Karpas-422 (cell line): Measurements from ENCODE around the gene DNAJB6. TPM values are rescaled to one million over a fixed set of nuclear protein-coding genes. Genes with fewer than 3 reads are reported as not detected.
"Not testable (repeated sequence)": the region's sequence is repeated elsewhere in the genome, so short reads cannot be mapped to it uniquely, and the experiment has no call there.

Experiments
- DNase-seq: peaks from one replicate; pipeline ENCODE4 v3.0.0-alpha.2; 2015
- H2AFZ ChIP-seq: fragments of 200-600 bp; sonication (generic); 2 replicates; pipeline ENCODE4 v1.6.1; 2014; ENCODE audit warnings: antibody characterized with exemption, low read length, mixed read lengths
- H3K27ac ChIP-seq: fragments of 200-600 bp; sonication (generic); 2 replicates; pipeline ENCODE4 v1.5.1; 2014; ENCODE audit warnings: mild to moderate bottlenecking, low read length, moderate library complexity
- H3K27me3 ChIP-seq: fragments of 200-600 bp; sonication (generic); 2 replicates; pipeline ENCODE4 v1.6.1; 2014; ENCODE audit warnings: low read length, mixed read lengths
- H3K36me3 ChIP-seq: fragments of 200-600 bp; sonication (generic); 2 replicates; pipeline ENCODE4 v1.6.1; 2014; ENCODE audit warnings: low read length, mixed read lengths; ENCODE audit not compliant: insufficient read depth
- H3K4me1 ChIP-seq: fragments of 200-600 bp; sonication (generic); 2 replicates; pipeline ENCODE4 v1.6.1; 2014; ENCODE audit warnings: mild to moderate bottlenecking, low read length, mixed read lengths
- H3K4me2 ChIP-seq: fragments of 200-600 bp; sonication (generic); 2 replicates; pipeline ENCODE4 v1.6.1; 2014; ENCODE audit warnings: low read length, low read depth, mild to moderate bottlenecking; ENCODE audit not compliant: poor library complexity, severe bottlenecking
- H3K4me3 ChIP-seq: fragments of 200-600 bp; sonication (generic); 2 replicates; pipeline ENCODE4 v1.5.1; 2014; ENCODE audit warnings: mild to moderate bottlenecking, antibody characterized with exemption, low read length, mixed read lengths
- H3K79me2 ChIP-seq: fragments of 200-600 bp; sonication (generic); 2 replicates; pipeline ENCODE4 v1.6.1; 2014; ENCODE audit warnings: mild to moderate bottlenecking, low read length, mixed read lengths
- H3K9ac ChIP-seq: fragments of 200-600 bp; sonication (generic); 2 replicates; pipeline ENCODE4 v1.6.0; 2014; ENCODE audit warnings: low read length
- H3K9me2 ChIP-seq: fragments of 200-600 bp; sonication (generic), shearing (Covaris generic); replicated peaks from 2 replicates; pipeline ENCODE4 v1.6.0; 2014; ENCODE audit warnings: mild to moderate bottlenecking, low read length, moderate library complexity; ENCODE audit not compliant: insufficient read depth
- H3K9me3 ChIP-seq: fragments of 300-700, 200-600 bp; sonication (generic); 2 replicates; pipeline ENCODE4 v1.6.1; 2014; ENCODE audit warnings: low read length, mixed read lengths
- H4K20me1 ChIP-seq: fragments of 200-600 bp; sonication (generic); 2 replicates; pipeline ENCODE4 v1.6.1; 2014; ENCODE audit warnings: mild to moderate bottlenecking, antibody characterized with exemption, low read length, low read depth; ENCODE audit not compliant: insufficient read depth
- total RNA-seq: library from RNA; depleted of rRNA; stranded (reverse); fragments of >200 nt; shearing (Covaris generic); gene quantifications from 2 replicates; pipeline ENCODE4 v1.2.3, GENCODE V29; 2014; ENCODE audit warnings: low replicate concordance

The DNAJB6 gene
- total RNA-seq, 1 experiment from 2014 or later, result 54.5 TPM

GRCh38 chr7:157310676-157311185 lies 26.1 kb upstream of the DNAJB6 start:
- no peak overlapping the region for H2AFZ ChIP-seq
- no peaks in the 10 kb centered on the region for H3K27me3 ChIP-seq
- no peak overlapping the region for H3K27ac ChIP-seq
- no peaks in the 10 kb centered on the region for H3K9me2 ChIP-seq
- H3K4me1 ChIP-seq, result no peaks in the 10 kb centered on the region
- no peaks in the 10 kb centered on the region for H4K20me1 ChIP-seq
- H3K9ac ChIP-seq, result no peak overlapping the region
- DNase-seq, result no peak
- no peak overlapping the region for H3K4me2 ChIP-seq
- no peak overlapping the region for H3K4me3 ChIP-seq
- no peaks in the 10 kb centered on the region for H3K36me3 ChIP-seq
- H3K9me3 ChIP-seq, result no peaks in the 10 kb centered on the region
- H3K79me2 ChIP-seq, result no peaks in the 10 kb centered on the region

- Histone ChIP-seq H3K9me2 (no peaks in the 10 kb centered on the region), H3K9me3 (no peaks in the 10 kb centered on the region), H3K27me3 (no peaks in the 10 kb centered on the region), H3K4me3 (no peak overlapping the region), H3K36me3 (no peaks in the 10 kb centered on the region), H2AFZ (no peak overlapping the region), H3K9ac (no peak overlapping the region), H3K79me2 (no peaks in the 10 kb centered on the region), H3K4me2 (no peak overlapping the region), H3K4me1 (no peaks in the 10 kb centered on the region), H4K20me1 (no peaks in the 10 kb centered on the region), H3K27ac (no peak overlapping the region)
- no peak for DNase-seq
Measured at GRCh38 chr7:157312941-157313340, 23.9 kb upstream of the DNAJB6 start.

- H3K9ac ChIP-seq, result no peak overlapping the region
- H2AFZ ChIP-seq, result no peak overlapping the region
- no peaks in the 10 kb centered on the region for H4K20me1 ChIP-seq
- H3K27me3 ChIP-seq, result no peaks in the 10 kb centered on the region
- no peaks in the 10 kb centered on the region for H3K9me2 ChIP-seq
- no peak for DNase-seq
- no peak overlapping the region for H3K27ac ChIP-seq
- H3K4me1 ChIP-seq, result no peaks in the 10 kb centered on the region
- H3K36me3 ChIP-seq, result no peaks in the 10 kb centered on the region
- H3K9me3 ChIP-seq, result no peaks in the 10 kb centered on the region
- H3K4me2 ChIP-seq, result no peak overlapping the region
- no peaks in the 10 kb centered on the region for H3K79me2 ChIP-seq
- H3K4me3 ChIP-seq, result no peak overlapping the region
Measured at GRCh38 chr7:157313645-157314044, 23.2 kb upstream of the DNAJB6 start.

GRCh38 chr7:157318015-157318706 lies 18.6 kb upstream of the DNAJB6 start:
- no peak for DNase-seq
- H3K4me2 ChIP-seq, result no peak overlapping the region

GRCh38 chr7:157320608-157320980 lies 16.2 kb upstream of the DNAJB6 start:
- DNase-seq, result no peak
- H3K4me1 ChIP-seq, result peaks cover 4% of the 10 kb centered on the region; the same call in 1 of the 2 replicates
- no peak overlapping the region for H3K9ac ChIP-seq
- no peak overlapping the region for H3K27ac ChIP-seq
- no peaks in the 10 kb centered on the region for H4K20me1 ChIP-seq
- no peak overlapping the region for H3K4me2 ChIP-seq
- no peaks in the 10 kb centered on the region for H3K36me3 ChIP-seq
- no peaks in the 10 kb centered on the region for H3K27me3 ChIP-seq
- H3K9me2 ChIP-seq, result no peaks in the 10 kb centered on the region
- H2AFZ ChIP-seq, result no peak overlapping the region
- no peak overlapping the region for H3K4me3 ChIP-seq
- no peaks in the 10 kb centered on the region for H3K9me3 ChIP-seq
- H3K79me2 ChIP-seq, result no peaks in the 10 kb centered on the region

More at GRCh38 chr7:157318015-157318706, 18.6 kb upstream of the DNAJB6 start:
- Histone ChIP-seq H3K9ac (no peak overlapping the region), H3K4me3 (no peak overlapping the region), H3K27me3 (no peaks in the 10 kb centered on the region), H4K20me1 (no peaks in the 10 kb centered on the region), H3K9me3 (no peaks in the 10 kb centered on the region), H2AFZ (no peak overlapping the region), H3K36me3 (no peaks in the 10 kb centered on the region), H3K27ac (no peak overlapping the region), H3K4me1 (peaks cover 4% of the 10 kb centered on the region; the same call in 1 of the 2 replicates), H3K79me2 (no peaks in the 10 kb centered on the region), H3K9me2 (no peaks in the 10 kb centered on the region)

GRCh38 chr7:157323401-157323800 lies 13.4 kb upstream of the DNAJB6 start:
- Histone ChIP-seq H2AFZ (no peak overlapping the region), H3K9me2 (no peaks in the 10 kb centered on the region), H3K27me3 (no peaks in the 10 kb centered on the region), H3K9me3 (no peaks in the 10 kb centered on the region), H3K4me2 (no peak overlapping the region), H3K4me1 (peaks cover 4% of the 10 kb centered on the region; the same call in 1 of the 2 replicates), H3K27ac (no peak overlapping the region), H3K79me2 (no peaks in the 10 kb centered on the region), H3K4me3 (no peak overlapping the region), H3K36me3 (no peaks in the 10 kb centered on the region), H4K20me1 (no peaks in the 10 kb centered on the region), H3K9ac (no peak overlapping the region)
- DNase-seq, result no peak

GRCh38 chr7:157329447-157329846 lies 7.4 kb upstream of the DNAJB6 start:
- no peaks in the 10 kb centered on the region for H3K27me3 ChIP-seq
- H3K27ac ChIP-seq, result no peak overlapping the region
- no peaks in the 10 kb centered on the region for H3K36me3 ChIP-seq
- no peaks in the 10 kb centered on the region for H3K9me2 ChIP-seq
- H2AFZ ChIP-seq, result no peak overlapping the region
- H3K4me1 ChIP-seq, result peaks cover 20% of the 10 kb centered on the region
- H4K20me1 ChIP-seq, result no peaks in the 10 kb centered on the region
- H3K9me3 ChIP-seq, result no peaks in the 10 kb centered on the region
- DNase-seq, result no peak
- no peak overlapping the region for H3K4me3 ChIP-seq
- no peak overlapping the region for H3K4me2 ChIP-seq
- no peaks in the 10 kb centered on the region for H3K79me2 ChIP-seq
- H3K9ac ChIP-seq, result no peak overlapping the region

GRCh38 chr7:157330567-157330966 lies 6.2 kb upstream of the DNAJB6 start:
- DNase-seq, H3K9me2 ChIP-seq, H3K4me2 ChIP-seq, H3K27ac ChIP-seq, H2AFZ ChIP-seq, H3K36me3 ChIP-seq, H3K9ac ChIP-seq, H3K27me3 ChIP-seq, H3K79me2 ChIP-seq, H3K9me3 ChIP-seq, H4K20me1 ChIP-seq, H3K4me3 ChIP-seq: not testable (repeated sequence)
- H3K4me1 ChIP-seq, result peaks cover 31% of the 10 kb centered on the region
